ENCODE measurements around the gene PPP3CA.
"Not testable (repeated sequence)": the region's sequence is repeated elsewhere in the genome, so short reads cannot be mapped to it uniquely, and the experiment has no call there.

PPP3CA gene

DNA sequence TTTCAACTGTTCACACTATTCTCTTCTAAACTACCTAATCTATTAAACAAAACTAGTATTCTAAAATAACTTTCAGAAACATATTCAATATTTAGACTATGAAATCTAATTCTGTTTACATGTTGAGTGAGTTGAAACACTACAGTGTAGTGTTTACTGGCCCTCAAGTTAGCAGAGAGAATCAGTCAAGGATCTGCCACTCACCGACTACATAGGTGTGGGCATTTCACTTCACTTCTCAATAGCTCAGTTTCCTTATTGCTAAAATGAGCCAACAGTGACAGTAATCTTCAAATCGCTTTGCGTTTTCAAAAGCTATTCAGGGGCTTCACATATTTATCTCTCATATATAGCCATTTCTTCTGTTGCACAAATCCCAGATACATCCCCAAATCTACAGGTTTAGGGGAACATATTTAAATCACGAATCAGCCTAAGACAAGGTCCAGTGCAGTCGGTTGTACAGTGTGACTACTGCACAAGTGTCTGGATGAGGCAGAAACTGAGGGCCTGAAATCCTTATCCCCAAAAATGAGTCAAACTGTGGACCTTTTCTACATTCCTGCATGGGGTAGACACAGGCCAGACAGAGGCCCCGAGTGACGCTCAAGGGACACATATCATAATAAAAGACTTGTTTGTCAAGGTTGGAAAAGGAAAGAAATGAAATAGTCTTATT is 129.8 kb downstream of the PPP3CA start:
- DNase-seq (ENCODE audit: low read depth in 2 of 2) = no peak

DNA sequence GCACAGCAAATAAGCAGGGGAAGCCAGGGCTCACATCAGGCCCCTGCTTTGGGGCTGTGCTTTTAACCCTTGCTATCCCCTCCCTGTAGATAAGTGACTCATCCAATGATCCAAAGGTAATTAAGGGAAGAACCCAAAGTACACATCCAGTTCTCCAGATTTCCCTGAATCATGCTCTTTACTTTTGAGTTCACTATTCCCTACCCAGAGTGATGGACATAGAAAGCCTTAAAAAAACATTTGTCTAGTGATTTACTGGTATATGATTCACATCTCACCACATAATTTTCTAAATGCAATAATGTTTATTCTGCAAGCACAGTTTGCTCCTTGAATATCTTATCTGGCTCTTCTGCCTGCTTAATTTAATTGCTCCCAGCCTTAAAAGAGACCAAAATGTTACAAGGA is 136.2 kb downstream of the PPP3CA start:
- DNase-seq (ENCODE audit: low read depth in 2 of 2) = no peak

DNA sequence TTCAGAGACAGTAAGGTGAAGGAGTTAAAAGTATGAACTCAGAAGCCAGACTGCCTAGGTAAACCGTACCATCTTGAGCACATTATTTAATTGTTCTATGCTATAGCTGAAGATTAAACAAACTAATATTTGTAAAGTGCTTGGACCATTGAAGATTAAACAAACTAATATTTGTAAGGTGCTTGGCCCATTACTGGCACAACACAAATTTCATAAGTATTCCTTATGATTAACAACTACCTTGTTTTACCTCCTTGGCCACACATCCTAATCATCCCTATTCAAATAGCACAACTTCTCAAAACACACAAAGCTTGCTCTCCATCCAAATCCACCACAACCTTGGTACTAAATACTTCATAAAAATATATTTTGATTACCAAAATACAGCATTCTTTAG is 137.0 kb downstream of the PPP3CA start:
- no peak for DNase-seq (ENCODE audit: low read depth in 2 of 2)

DNA sequence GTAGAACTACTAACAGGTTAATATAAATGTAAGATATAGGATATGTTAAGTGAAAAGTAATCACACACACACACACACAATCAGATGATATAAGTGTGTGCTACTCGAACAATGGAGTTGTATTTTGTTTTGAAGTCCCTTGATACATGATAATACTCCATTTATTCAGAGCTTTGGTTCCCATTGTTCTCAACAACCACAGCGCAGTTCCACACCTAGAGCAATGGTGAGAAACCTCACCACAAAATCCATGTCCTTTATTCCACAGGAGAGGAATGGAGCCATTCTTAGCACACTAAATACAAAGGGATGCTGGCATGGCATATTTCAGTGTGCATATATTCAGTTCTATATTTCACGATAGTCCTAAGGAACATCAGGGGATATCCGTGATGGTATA is 139.2 kb downstream of the PPP3CA start:
- DNase-seq (ENCODE audit: low read depth in 2 of 2) = no peak

DNA sequence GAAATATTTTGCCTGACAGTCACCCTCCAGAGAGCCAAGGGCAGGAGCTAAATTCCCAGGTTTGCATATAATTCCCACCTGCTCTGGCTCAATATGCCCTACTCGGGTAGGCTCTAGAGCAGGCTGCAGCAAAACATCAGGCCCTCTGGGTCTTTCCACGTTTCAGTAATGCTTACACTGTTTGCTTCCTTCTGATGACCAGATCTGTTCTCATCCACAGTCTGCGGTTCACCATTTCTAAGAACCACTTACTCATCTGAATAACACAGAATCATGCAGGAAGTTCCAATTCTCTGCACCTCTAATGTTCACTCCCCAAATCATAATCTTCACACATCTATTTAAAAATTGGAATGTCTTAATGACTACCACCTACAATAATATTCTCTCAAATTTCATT is 141.4 kb downstream of the PPP3CA start:
- DNase-seq (ENCODE audit: low read depth in 2 of 2) = peak in 1 of 2 donors; percentile 17

DNA sequence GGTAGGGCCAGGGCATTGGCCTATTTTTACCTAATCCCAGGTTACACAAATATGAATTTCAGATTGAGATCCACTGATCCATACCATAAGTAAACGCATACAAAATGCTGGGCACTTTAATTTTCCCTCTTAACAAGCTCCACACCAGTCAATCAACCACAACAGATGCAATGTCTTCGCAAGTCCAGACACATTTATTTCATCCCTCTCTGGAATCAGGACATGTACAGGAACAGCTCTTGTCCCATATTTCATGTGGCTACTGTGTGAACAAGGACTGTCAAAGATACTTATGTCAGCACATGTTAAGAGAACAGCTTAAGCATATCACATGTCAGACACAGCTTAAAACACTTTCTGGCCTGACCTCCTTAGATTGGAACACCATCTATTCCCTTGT is 145.9 kb downstream of the PPP3CA start:
- no peak for DNase-seq (ENCODE audit: low read depth in 2 of 2)

DNA sequence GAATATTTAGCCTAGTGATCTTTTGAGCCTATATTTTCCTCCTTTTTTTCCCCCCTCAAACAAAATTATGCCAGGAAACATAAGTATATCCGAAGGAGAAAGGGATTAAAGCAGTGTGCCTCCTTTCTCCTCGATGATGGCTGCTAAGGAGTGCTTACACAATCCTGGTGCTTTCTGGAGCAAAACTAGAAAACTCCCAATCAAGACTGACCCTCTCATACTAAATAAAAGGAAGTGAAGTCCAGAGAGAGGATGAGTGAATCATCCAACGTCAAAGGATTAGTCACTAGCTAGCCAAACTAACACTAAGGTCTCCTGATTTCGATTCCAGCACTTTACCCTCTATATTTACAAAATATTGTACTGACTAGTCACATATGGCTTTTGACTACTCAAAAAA is 146.8 kb downstream of the PPP3CA start:
- no peak for DNase-seq (ENCODE audit: low read depth in 2 of 2)

DNA sequence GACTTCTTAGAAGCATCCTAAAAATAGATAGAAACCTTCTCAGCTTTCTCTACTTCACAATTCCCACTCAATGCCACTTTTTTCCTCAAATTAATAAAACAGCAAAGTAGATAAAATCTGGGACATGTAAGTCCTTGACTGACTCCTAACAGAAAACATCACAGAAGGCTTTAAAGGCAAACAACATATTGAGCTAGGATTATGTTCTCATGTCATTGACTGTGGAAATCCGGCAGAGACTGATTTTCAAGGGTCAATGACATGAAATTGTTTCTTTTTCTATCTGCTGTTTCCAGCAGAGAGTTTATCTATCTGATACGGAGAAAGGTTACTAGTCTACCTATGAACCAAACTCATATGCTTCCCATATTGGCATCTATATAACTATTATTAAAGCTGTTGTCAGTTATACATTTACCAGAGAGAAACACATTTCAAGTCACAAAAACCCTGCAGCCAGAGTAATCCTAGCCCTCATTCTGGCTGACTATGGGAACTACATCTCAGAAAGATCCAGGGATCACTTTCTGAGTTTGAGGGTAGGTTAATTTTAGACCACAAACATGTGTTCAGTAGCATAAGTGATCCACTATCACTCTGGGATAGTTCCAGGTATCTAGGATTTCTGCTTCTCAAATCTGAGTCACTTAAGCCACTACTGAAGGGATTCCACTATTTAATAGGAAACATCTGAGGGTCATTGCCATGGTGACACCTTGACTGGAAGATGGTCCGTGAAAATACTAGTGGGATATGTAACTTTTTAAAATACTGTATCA is 147.6 kb downstream of the PPP3CA start:
- DNase-seq (ENCODE audit: low read depth in 2 of 2) = no peak

DNA sequence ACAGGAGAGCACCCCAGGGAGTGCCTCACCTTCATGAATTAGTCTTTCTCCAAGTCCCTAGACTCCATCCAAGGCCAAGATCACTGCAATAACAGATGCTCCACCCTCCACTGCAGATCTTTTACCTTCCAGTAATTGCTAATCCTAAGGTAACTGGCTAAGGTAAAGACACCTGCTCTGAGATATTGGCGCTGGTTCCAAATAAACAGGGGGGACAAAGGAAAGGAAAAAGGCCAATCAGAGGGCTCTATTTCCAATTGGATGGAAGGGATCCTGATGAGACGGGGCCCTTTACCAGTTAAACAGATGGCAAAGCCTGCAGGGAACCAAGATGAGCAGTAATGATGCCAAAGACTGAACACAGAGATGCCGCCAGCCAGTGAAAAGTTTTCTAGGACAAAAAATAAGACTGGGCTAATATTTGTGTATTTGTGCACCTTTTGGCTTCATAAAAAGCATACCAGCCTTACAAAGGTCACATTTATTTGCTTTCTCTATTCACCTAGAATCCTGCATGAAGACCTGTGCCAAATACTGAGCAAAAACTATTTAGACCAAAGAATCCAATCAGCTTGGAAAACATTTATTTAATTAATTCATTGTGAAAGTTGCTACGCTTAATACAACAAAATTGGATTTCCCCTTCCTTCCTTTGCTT is 148.5 kb downstream of the PPP3CA start:
- no peak for DNase-seq (ENCODE audit: low read depth in 2 of 2)

DNA sequence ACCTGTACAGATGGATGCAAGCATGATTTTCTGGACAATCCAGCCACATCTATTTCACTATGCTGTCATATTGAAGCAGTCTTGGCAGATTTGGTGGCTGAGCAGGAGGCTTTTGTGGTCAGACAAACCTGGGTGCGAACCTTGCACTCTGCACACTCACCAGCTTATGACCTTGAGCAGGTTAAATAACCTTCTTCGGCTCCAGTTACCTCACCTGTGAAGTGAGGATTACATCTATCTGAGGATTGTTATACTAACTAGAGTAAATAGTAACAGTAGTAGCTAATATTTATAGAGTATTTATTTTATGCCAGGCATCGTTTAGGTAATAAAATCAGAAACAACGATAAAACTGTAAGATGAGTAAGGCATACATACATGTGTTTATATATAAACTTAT is 150.0 kb downstream of the PPP3CA start:
- no peak for DNase-seq (ENCODE audit: low read depth in 2 of 2)

DNA sequence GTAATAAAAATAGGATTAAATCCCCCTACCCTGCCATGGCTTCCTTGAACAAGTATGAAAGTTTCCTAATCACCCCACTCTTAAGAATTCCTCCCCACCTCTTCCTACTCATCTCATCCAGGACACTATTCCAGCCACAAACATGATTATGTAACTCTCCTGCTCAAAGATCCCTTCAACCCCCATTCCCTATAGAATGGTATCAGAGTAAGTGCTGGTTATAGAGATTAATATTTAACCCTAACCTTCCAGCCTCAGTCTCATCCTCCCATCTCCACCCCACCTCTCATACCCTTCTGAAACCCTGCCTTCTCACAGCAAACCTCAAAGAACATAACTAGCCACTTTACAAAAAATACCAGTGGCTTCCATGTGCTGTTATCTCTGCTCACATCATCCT is 155.1 kb downstream of the PPP3CA start:
- DNase-seq (ENCODE audit: low read depth in 2 of 2) = no peak

DNA sequence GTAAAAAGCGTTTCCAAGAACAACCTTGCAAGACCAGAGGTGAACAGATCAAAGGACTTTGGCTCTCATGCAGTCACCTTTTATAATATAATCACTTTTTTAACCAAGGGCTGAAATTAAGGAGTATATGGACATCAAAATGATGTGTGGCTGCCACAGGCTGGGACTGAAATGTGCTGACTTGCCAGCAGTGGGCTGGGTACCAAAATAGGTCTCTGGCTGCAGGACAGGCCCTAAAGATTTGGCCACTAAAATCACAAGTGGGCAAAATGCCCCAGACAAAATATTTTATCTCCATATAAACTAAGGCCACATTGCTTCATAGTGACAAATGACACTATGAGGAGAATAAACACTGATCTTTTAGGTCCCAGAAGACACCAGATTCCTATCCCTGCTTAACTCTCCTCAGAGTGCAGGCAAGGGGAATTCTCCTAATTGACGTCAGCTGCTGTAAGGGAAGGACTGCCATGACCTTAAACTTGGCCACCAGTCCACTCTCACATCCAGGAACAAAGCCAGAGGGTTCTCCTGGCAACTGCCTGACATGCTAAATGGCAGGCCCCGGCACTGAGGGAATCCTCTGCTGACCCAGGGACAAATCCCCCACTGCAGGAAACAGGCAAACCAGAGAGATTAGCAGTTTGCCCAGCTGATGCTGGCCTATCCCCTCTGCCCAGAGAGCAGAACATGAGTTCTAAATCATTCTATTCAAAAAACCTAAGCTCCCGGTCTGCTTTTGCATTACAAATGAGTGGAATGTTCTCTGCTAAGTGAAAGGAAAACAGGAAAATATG is 155.8 kb downstream of the PPP3CA start:
- DNase-seq (ENCODE audit: low read depth in 2 of 2) = no peak

DNA sequence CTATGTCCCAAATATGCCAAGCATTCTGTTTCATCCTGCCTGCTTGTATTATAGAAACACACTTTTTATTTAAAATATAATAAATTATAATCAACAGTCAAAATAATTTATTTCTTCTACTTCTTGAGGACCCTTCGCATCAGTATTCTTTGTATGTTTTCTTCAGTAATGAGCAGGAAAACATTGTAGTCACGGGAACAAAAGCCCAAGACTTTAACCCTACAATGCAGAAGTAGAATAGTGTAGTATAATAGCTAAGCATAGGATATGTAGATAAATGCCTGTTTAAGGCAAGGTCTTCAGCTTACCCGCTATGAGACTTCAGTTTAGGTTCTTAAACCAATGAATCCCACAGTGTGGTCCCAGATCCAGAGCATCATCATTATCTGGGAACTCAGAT is 156.6 kb downstream of the PPP3CA start:
- no peak for DNase-seq (ENCODE audit: low read depth in 2 of 2)

DNA sequence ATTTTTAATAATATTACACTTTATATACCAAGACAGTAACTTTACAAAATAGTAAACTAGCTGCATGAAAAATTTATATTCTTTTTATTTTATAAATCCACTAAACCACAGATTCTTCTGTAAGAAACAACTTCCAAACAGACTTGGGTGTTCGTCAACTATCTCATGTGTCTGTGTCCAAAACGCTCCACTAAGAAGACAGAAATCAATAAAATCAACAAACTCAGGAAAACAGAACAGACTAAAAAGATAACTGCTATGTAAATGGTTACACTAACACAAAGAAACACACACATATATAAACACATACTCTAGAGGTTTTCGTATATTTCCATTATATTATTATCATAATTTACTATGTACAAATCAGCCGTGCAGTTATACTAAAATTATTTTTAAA is 158.4 kb downstream of the PPP3CA start:
- DNase-seq (ENCODE audit: low read depth in 2 of 2) = no peak

DNA sequence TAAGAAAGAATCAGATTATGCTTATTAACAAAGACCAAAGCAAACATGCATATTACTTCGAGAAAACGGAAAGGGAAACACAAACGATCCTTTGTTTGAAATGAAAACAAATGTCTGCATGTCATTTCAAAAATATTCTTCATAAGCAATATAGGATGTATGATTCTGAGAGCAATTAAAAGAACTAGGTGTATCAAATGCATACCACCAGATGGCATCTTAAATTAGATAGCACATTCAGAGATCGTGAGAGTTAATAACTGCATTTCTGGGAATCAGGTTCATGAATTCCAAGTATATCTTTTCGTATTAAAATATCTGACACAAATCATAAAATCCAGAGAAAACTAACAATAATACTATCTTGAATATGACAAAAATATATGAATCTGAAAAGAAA is 159.5 kb downstream of the PPP3CA start:
- DNase-seq (ENCODE audit: low read depth in 2 of 2) = no peak

DNA sequence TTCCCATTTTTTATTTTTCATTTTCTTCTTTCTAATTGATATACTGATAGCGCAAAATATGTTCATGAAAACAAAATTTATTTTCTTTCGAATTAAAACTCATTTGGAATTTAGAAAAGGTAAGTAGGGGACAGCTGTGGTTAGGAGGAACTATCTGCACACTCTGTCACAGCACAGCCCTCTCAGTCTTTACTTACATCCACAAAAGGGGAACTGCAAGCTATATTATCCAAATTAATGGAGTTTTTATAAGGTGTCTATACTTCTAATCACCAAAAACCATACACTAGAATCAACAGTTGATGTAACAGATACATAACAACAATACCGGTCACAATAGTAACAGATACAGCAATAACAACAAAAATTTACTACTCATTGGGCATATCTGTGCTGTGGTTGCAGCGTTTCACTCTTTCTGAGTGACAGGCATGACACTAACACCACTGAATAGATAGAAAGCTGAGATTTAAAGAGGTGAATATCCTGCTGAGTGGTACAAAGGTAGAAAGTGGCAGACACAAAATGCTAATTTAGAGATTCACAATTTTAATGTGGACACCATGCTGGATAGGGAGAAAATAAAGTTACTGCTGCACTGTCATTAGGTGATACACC is 160.7 kb downstream of the PPP3CA start:
- no peak for DNase-seq (ENCODE audit: low read depth in 2 of 2)

DNA sequence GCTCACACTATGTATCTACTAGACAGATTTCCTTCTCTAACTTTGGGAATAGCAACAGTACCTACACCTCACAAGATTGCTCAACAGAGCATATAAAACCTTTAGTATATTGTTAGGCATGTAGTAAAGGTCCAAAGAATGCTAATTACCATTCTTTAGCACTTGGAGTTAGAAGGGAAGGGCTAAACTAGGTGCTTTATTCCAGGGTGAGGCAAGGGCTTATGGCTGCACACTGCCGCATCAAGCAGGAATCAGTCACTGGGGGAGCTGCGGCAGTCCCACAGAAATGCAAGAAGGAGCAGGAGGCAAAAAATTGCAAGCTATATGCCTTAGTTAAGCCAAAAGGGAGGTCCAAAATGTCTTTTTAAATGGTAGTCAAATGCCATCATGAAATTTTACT is 162.7 kb downstream of the PPP3CA start:
- DNase-seq (ENCODE audit: low read depth in 2 of 2) = no peak

DNA sequence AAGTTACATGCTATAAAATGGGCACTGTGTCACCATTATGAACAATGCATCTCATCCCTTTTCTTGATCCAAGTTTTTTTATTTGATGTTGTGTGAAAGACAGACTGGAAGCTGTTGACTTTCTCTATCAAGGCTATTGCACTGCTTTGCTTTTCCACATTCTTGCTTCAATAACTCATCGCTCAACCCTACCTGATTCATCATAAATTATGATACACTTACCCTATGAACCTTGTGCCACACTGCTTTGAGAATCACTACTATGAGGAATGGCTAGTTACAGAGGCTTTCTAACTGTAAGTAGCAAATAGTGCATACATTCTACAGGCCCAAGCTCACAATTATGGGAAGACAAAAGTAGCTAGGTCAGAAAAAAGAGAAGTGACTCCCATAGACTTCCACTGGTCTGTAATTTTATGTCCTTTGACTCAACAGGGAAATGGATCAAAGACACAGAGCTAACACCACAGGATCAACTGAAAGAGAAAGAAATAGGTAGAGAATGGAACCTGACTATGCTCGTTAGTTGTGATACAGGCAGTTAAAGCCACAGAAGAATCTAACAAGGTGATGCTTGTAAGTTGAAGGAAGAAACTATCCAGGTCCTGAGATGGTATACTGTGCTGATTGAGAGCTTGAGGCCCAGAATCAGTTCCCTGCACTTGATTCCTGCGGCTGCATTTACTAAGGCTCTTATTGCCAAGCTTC is 163.5 kb downstream of the PPP3CA start:
- DNase-seq (ENCODE audit: low read depth in 2 of 2) = no peak

DNA sequence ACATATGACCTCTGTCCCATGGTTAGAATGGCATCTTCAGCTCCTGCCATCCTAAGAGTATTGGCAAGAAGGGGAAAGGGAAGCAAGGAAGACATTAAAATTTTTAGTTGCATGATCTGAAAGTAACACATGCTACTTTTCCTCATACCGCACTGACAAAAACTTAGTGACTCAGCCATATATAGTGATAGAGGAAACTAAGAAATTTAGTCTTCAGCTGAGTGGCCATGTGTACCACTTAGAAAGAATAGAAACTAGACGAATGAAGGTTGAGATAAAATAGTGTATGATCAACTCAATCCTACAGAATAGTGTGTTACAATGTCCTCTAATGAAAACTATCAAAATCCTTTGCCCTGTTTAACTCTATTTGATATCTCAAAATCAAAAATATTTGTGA is 164.1 kb downstream of the PPP3CA start:
- no peak for DNase-seq (ENCODE audit: low read depth in 2 of 2)

DNA sequence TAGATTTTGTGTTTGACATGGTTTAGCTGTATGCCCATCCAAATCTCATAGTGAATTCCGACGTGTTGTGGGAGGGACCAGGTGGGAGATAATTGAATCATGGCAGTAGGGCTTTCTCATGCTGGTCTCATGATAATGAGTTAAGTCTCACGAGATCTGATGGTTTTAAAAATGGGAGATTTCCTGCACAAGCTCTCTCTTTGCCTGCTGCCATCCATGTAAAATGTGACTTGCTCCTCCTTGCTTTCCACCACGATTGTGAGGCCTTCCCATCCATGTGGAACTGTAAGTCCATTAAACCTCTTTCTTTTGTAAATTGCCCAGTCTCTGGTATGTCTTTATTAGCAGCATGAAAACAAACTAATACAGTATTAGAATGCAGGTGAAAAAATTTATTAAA is 164.6 kb downstream of the PPP3CA start:
- not testable (repeated sequence) for DNase-seq (ENCODE audit: low read depth in 2 of 2)

DNA sequence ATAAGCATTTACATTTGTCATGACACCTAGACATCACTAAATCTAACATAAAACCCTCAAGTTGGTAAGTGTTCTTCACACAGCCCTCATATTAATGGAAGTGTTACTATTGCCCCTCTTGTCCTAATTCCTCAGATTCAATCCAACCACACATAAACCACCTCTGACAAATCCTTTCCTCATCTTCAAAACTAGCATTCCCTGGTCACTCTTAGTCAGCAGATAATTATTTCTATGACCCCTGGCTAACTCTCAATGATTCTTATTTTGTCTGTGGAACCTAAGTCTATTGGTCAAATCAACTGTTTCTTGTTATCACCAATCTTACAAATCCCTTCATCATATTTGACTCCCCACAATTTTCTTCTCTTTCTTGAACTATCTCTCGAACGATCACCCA is 168.6 kb downstream of the PPP3CA start:
- no peak for DNase-seq (ENCODE audit: low read depth in 2 of 2)
